Karpas-422 (cell line): ENCODE data around the gene STX10. TPM values are rescaled to one million over a fixed set of nuclear protein-coding genes. Genes with fewer than 3 reads are reported as not detected.

Source experiments
- DNase-seq: peaks from one replicate; pipeline ENCODE4 v3.0.0-alpha.2; 2015
- H2AFZ ChIP-seq: fragments of 200-600 bp; sonication (generic); 2 replicates; pipeline ENCODE4 v1.6.1; 2014; ENCODE audit warnings: antibody characterized with exemption, low read length, mixed read lengths
- H3K27ac ChIP-seq: fragments of 200-600 bp; sonication (generic); 2 replicates; pipeline ENCODE4 v1.5.1; 2014; ENCODE audit warnings: mild to moderate bottlenecking, low read length, moderate library complexity
- H3K27me3 ChIP-seq: fragments of 200-600 bp; sonication (generic); 2 replicates; pipeline ENCODE4 v1.6.1; 2014; ENCODE audit warnings: low read length, mixed read lengths
- H3K36me3 ChIP-seq: fragments of 200-600 bp; sonication (generic); 2 replicates; pipeline ENCODE4 v1.6.1; 2014; ENCODE audit warnings: low read length, mixed read lengths; ENCODE audit not compliant: insufficient read depth
- H3K4me1 ChIP-seq: fragments of 200-600 bp; sonication (generic); 2 replicates; pipeline ENCODE4 v1.6.1; 2014; ENCODE audit warnings: mild to moderate bottlenecking, low read length, mixed read lengths
- H3K4me2 ChIP-seq: fragments of 200-600 bp; sonication (generic); 2 replicates; pipeline ENCODE4 v1.6.1; 2014; ENCODE audit warnings: low read length, low read depth, mild to moderate bottlenecking; ENCODE audit not compliant: poor library complexity, severe bottlenecking
- H3K4me3 ChIP-seq: fragments of 200-600 bp; sonication (generic); 2 replicates; pipeline ENCODE4 v1.5.1; 2014; ENCODE audit warnings: mild to moderate bottlenecking, antibody characterized with exemption, low read length, mixed read lengths
- H3K79me2 ChIP-seq: fragments of 200-600 bp; sonication (generic); 2 replicates; pipeline ENCODE4 v1.6.1; 2014; ENCODE audit warnings: mild to moderate bottlenecking, low read length, mixed read lengths
- H3K9ac ChIP-seq: fragments of 200-600 bp; sonication (generic); 2 replicates; pipeline ENCODE4 v1.6.0; 2014; ENCODE audit warnings: low read length
- H3K9me2 ChIP-seq: fragments of 200-600 bp; sonication (generic), shearing (Covaris generic); replicated peaks from 2 replicates; pipeline ENCODE4 v1.6.0; 2014; ENCODE audit warnings: mild to moderate bottlenecking, low read length, moderate library complexity; ENCODE audit not compliant: insufficient read depth
- H3K9me3 ChIP-seq: fragments of 300-700, 200-600 bp; sonication (generic); 2 replicates; pipeline ENCODE4 v1.6.1; 2014; ENCODE audit warnings: low read length, mixed read lengths
- H4K20me1 ChIP-seq: fragments of 200-600 bp; sonication (generic); 2 replicates; pipeline ENCODE4 v1.6.1; 2014; ENCODE audit warnings: mild to moderate bottlenecking, antibody characterized with exemption, low read length, low read depth; ENCODE audit not compliant: insufficient read depth
- total RNA-seq: library from RNA; depleted of rRNA; stranded (reverse); fragments of >200 nt; shearing (Covaris generic); gene quantifications from 2 replicates; pipeline ENCODE4 v1.2.3, GENCODE V29; 2014; ENCODE audit warnings: low replicate concordance

The STX10 gene
- total RNA-seq, 1 experiment from 2014 or later: 47.0 TPM

DNA sequence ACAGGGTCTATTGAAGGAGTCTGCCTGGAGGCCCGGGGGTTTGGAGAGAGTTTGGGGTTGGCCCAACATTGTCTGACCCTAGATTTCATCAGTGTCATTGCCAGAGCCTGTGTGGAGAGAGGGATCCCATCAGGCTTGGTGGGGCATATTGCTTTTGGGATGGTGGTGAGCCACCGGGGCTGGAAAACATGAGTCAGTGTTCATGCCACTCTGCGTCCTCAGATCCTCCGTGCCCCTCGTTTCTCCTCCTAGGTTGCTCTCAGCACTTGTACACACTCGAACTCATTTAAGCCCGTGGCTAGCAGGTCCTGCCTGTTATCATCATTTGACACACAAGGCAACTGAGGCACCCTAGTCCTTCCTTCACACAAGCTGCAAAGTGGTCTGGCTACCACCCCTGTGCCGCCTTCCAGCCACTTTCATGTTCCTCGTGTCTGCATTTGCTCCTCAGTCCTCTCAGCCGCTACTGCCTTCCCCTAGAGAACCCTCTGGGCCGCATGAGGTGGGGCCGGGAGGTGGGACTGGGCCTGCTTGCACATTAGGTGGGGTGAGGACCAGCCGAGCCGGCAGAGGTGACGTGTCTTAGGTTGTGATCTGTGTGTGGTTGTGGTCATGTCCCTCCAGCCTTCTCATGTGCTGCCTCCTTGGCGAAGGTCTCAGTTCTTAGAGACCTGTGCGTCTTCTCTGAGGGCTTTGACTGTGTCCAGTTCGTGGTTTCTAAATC, 28.5 kb downstream of the STX10 start:
- Histone ChIP-seq H3K79me2 (peaks cover 82% of the 10 kb centered on the region), H3K27ac (no peak overlapping the region), H3K9me3 (no peaks in the 10 kb centered on the region), H4K20me1 (peaks cover 45% of the 10 kb centered on the region), H3K9me2 (no peaks in the 10 kb centered on the region), H3K36me3 (no peaks in the 10 kb centered on the region), H3K4me2 (no peak overlapping the region), H2AFZ (no peak overlapping the region), H3K9ac (no peak overlapping the region), H3K4me1 (peaks cover 32% of the 10 kb centered on the region), H3K27me3 (no peaks in the 10 kb centered on the region), H3K4me3 (no peak overlapping the region)
- DNase-seq: no peak

DNA sequence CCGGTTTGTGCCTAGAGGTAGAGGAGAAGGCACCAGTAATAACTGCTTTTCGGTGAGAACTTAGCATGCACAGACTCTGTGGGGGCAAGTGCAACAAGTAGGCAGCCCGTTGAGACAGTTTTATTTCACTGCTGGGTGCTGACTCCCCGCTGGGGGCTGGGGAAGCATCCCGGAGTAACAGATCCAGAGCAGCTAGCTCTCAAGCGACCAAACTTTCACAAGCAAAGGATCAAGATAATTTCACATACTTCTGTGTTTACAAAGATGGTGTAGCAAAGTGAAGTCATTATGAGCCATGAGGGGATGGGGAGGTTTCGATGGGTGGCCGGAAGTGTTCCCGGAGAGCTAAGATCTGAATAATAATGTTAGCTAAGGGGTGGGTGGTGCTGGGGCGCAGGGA, 29.4 kb downstream of the STX10 start:
- H3K4me2 ChIP-seq: no peak overlapping the region
- no peaks in the 10 kb centered on the region for H3K36me3 ChIP-seq
- H3K27me3 ChIP-seq: no peaks in the 10 kb centered on the region
- H4K20me1 ChIP-seq: peaks cover 45% of the 10 kb centered on the region
- H3K79me2 ChIP-seq: peaks cover 80% of the 10 kb centered on the region
- H3K9me3 ChIP-seq: no peaks in the 10 kb centered on the region
- no peak overlapping the region for H3K4me3 ChIP-seq
- DNase-seq: no peak
- peaks cover 33% of the 10 kb centered on the region for H3K4me1 ChIP-seq
- no peaks in the 10 kb centered on the region for H3K9me2 ChIP-seq
- no peak overlapping the region for H3K9ac ChIP-seq
- no peak overlapping the region for H3K27ac ChIP-seq
- H2AFZ ChIP-seq: no peak overlapping the region

DNA sequence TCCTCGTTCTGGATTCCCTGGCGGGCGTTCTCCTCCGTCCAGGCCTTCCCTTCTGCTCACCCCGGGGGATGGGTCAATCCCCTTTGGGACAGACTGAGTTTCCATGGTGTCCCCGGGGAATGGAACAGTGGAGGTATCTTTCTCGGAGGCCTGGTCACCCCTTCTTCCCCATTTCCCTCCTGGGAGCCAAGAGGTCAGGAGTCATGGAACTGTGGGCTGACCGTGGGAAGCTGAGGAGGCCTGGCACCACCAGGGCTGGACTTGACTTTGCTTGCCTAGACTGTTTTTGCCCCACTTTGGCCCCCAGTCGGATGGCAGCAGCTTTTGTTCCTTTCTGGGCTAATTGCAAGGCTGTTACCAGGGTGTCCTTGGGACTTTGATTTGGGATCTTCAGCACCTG, 30.1 kb downstream of the STX10 start:
- Histone ChIP-seq H3K4me1 (peaks cover 40% of the 10 kb centered on the region), H3K27ac (no peak overlapping the region), H2AFZ (no peak overlapping the region), H4K20me1 (peaks cover 45% of the 10 kb centered on the region), H3K9ac (peak overlapping the region; percentile 100), H3K27me3 (no peaks in the 10 kb centered on the region), H3K9me3 (no peaks in the 10 kb centered on the region), H3K79me2 (peaks cover 81% of the 10 kb centered on the region), H3K36me3 (no peaks in the 10 kb centered on the region), H3K4me2 (peak overlapping the region; percentile 81), H3K4me3 (peak overlapping the region; percentile 98; the same call in 1 of the 2 replicates), H3K9me2 (no peaks in the 10 kb centered on the region)
- DNase-seq: no peak

GRCh38 chr19:13119627-13120026, 30.5 kb downstream of the STX10 start:
- no peak overlapping the region for H2AFZ ChIP-seq
- peak overlapping the region; percentile 81 for H3K4me2 ChIP-seq
- peaks cover 45% of the 10 kb centered on the region for H4K20me1 ChIP-seq
- no peaks in the 10 kb centered on the region for H3K9me3 ChIP-seq
- H3K79me2 ChIP-seq: peaks cover 81% of the 10 kb centered on the region
- H3K27ac ChIP-seq: peak overlapping the region; percentile 44; the same call in 1 of the 2 replicates
- no peaks in the 10 kb centered on the region for H3K36me3 ChIP-seq
- H3K4me3 ChIP-seq: peak overlapping the region; percentile 98
- H3K4me1 ChIP-seq: peaks cover 44% of the 10 kb centered on the region
- peak overlapping the region; percentile 100 for H3K9ac ChIP-seq
- H3K27me3 ChIP-seq: no peaks in the 10 kb centered on the region
- DNase-seq: no peak
- H3K9me2 ChIP-seq: no peaks in the 10 kb centered on the region

- Histone ChIP-seq H3K79me2 (peaks cover 71% of the 10 kb centered on the region), H3K27ac (peak overlapping the region; percentile 91), H3K4me2 (peak overlapping the region; percentile 81), H3K9me2 (no peaks in the 10 kb centered on the region), H3K9ac (peak overlapping the region; percentile 100), H3K9me3 (no peaks in the 10 kb centered on the region), H2AFZ (no peak overlapping the region), H3K4me3 (peak overlapping the region; percentile 98), H3K27me3 (no peaks in the 10 kb centered on the region), H4K20me1 (peaks cover 45% of the 10 kb centered on the region), H3K36me3 (no peaks in the 10 kb centered on the region), H3K4me1 (peaks cover 44% of the 10 kb centered on the region)
- peak; percentile 92 for DNase-seq
These were observed 31.6 kb downstream of the STX10 start for GRCh38 chr19:13118424-13119193.

GRCh38 chr19:13117772-13118423, 32.3 kb downstream of the STX10 start, which contains the start of gene NACC1:
NACC1 (plus strand) TSS chr19:13118264; CDS start chr19:13135208, 16,944 bp downstream.
- Histone ChIP-seq H3K9ac (peak within 1 kb of the TSS; percentile 100), H3K36me3 (no peaks in the 10 kb centered on the region), H3K4me3 (peak within 1 kb of the TSS; percentile 98), H3K9me2 (no peaks in the 10 kb centered on the region), H3K79me2 (peaks cover 64% of the 10 kb centered on the region), H4K20me1 (peaks cover 40% of the 10 kb centered on the region), H3K27ac (peak within 1 kb of the TSS; percentile 91), H3K9me3 (no peaks in the 10 kb centered on the region), H2AFZ (peak within 1 kb of the TSS; percentile 73; the same call in 1 of the 2 replicates), H3K4me1 (peaks cover 44% of the 10 kb centered on the region), H3K4me2 (peak within 1 kb of the TSS; percentile 91), H3K27me3 (no peaks in the 10 kb centered on the region)
- DNase-seq: peak; percentile 97

- DNase-seq: no peak
- H3K4me1 ChIP-seq: peaks cover 44% of the 10 kb centered on the region
- H3K9ac ChIP-seq: peak overlapping the region; percentile 37
- H2AFZ ChIP-seq: 0 out of 2 replicates have a peak overlapping the region, but pooled peaks have one; percentile 73
- no peaks in the 10 kb centered on the region for H3K36me3 ChIP-seq
- H3K9me2 ChIP-seq: no peaks in the 10 kb centered on the region
- H4K20me1 ChIP-seq: peaks cover 34% of the 10 kb centered on the region
- H3K27me3 ChIP-seq: no peaks in the 10 kb centered on the region
- H3K27ac ChIP-seq: peak overlapping the region; percentile 55
- H3K4me3 ChIP-seq: peak overlapping the region; percentile 97
- peaks cover 57% of the 10 kb centered on the region for H3K79me2 ChIP-seq
- no peaks in the 10 kb centered on the region for H3K9me3 ChIP-seq
- H3K4me2 ChIP-seq: peak overlapping the region; percentile 91
These were observed 32.9 kb downstream of the STX10 start for GRCh38 chr19:13117176-13117771.
